Measurements from ENCODE around the gene CD109.

Gene CD109

GRCh38 chr6:73703466-73703865, 7.5 kb downstream of the CD109 start:
- DNase-seq (ENCODE audit: low read depth) = no peak
- no peak overlapping the region for H3K4me3 ChIP-seq (ENCODE audit: low read length)
- TF ChIP-seq CTCF (IDR thresholded peaks at IDR 0.05; ENCODE audit: insufficient read depth, low read depth, low read length, missing control alignments) = no peak

- peak overlapping the region; percentile 12 for H3K4me3 ChIP-seq (ENCODE audit: low read length)
- TF ChIP-seq CTCF (IDR thresholded peaks at IDR 0.05; ENCODE audit: insufficient read depth, low read depth, low read length, missing control alignments) = no peak
- peak; percentile 100 for DNase-seq (ENCODE audit: low read depth)
Observed at GRCh38 chr6:73704260-73704659, 8.3 kb downstream of the CD109 start.

- H3K4me3 ChIP-seq (ENCODE audit: low read length) = no peak overlapping the region
- no peak for DNase-seq (ENCODE audit: low read depth)
- no peak for TF ChIP-seq CTCF (IDR thresholded peaks at IDR 0.05; ENCODE audit: insufficient read depth, low read depth, low read length, missing control alignments)
Observed at GRCh38 chr6:73704798-73705197, 8.8 kb downstream of the CD109 start.

- DNase-seq (ENCODE audit: low read depth) = no peak
- no peak for TF ChIP-seq CTCF (IDR thresholded peaks at IDR 0.05; ENCODE audit: insufficient read depth, low read depth, low read length, missing control alignments)
- H3K4me3 ChIP-seq (ENCODE audit: low read length) = no peak overlapping the region
Observed at GRCh38 chr6:73706971-73707370, 11.0 kb downstream of the CD109 start.

- peak; percentile 93 for DNase-seq (ENCODE audit: low read depth)
- H3K4me3 ChIP-seq (ENCODE audit: low read length) = no peak overlapping the region
- TF ChIP-seq CTCF (IDR thresholded peaks at IDR 0.05; ENCODE audit: insufficient read depth, low read depth, low read length, missing control alignments) = no peak
Observed at GRCh38 chr6:73710470-73710869, 14.5 kb downstream of the CD109 start.

GRCh38 chr6:73710948-73711347, 14.9 kb downstream of the CD109 start:
- DNase-seq (ENCODE audit: low read depth) = no peak
- no peak for TF ChIP-seq CTCF (IDR thresholded peaks at IDR 0.05; ENCODE audit: insufficient read depth, low read depth, low read length, missing control alignments)
- H3K4me3 ChIP-seq (ENCODE audit: low read length) = no peak overlapping the region

GRCh38 chr6:73712535-73713173, 16.7 kb downstream of the CD109 start:
- TF ChIP-seq CTCF (IDR thresholded peaks at IDR 0.05; ENCODE audit: insufficient read depth, low read depth, low read length, missing control alignments) = no peak
- no peak for DNase-seq (ENCODE audit: low read depth)
- no peak overlapping the region for H3K4me3 ChIP-seq (ENCODE audit: low read length)
